Endothelial cell of umbilical vein (primary cell): Measurements from ENCODE around the gene LRFN2. TPM values are rescaled to one million over a fixed set of nuclear protein-coding genes. Genes with fewer than 3 reads are reported as not detected.

Experiments
- BruUV-seq: library from RNA; stranded (reverse); fragments of 400-500 nt; replicated peaks from 2 replicates; lab custom pipeline; 2021; lab: Mats Ljungman, UMichigan
- CTCF ChIA-PET: fragments of 300-600, 350-600 bp; sonication (Branson Sonifier 250); formaldehyde crosslinking; loops from one replicate; lab custom pipeline; 2021; ENCODE audit warnings: antibody characterized with exemption, inconsistent platforms; lab: Charles Lee
- POLR2A ChIA-PET: fragments of 300-600, 350-600 bp; sonication (Branson Sonifier 250); formaldehyde crosslinking; loops from one replicate; lab custom pipeline; 2021; ENCODE audit warnings: antibody characterized with exemption, inconsistent platforms; lab: Charles Lee
- DNase-seq: peaks from one replicate; pipeline ENCODE4 v3.0.0-alpha.2; 2011; ENCODE audit warnings: low read depth, low spot score
- FAIRE-seq: peaks from 2 replicates; lab custom pipeline; 2011; peaks lifted over from hg19 to GRCh38; lab: Jason Lieb, UNC
- H2AFZ ChIP-seq: 2 replicates; pipeline ENCODE4 v1.6.0; 2012; ENCODE audit warnings: low read depth, low read length, control low read depth, inconsistent platforms
- H3K27ac ChIP-seq: 2 replicates; pipeline ENCODE4 v1.5.1; 2011; ENCODE audit warnings: low read depth, mild to moderate bottlenecking, control low read depth, low read length, moderate library complexity; ENCODE audit not compliant: insufficient read depth
- H3K27me3 ChIP-seq, 2 experiments: 2 replicates each; pipeline versions ENCODE4 v1.6.0 to v1.6.1; 2011; ENCODE audit warnings: low read length in 2 of 2, mixed read lengths in 1 of 2; ENCODE audit not compliant: control insufficient read depth in 2 of 2, insufficient read depth in 2 of 2
- H3K36me3 ChIP-seq, 2 experiments: 2 replicates in 1 of 2; 3 replicates in 1 of 2; pipeline ENCODE4 v1.5.1; 2011; ENCODE audit warnings: low read length in 2 of 2, mild to moderate bottlenecking in 1 of 2, moderate library complexity in 1 of 2; ENCODE audit not compliant: control insufficient read depth in 2 of 2, insufficient read depth in 2 of 2; ENCODE audit errors: extremely low read depth in 1 of 2
- H3K4me1 ChIP-seq: 3 replicates; pipeline ENCODE4 v1.5.1; 2011; ENCODE audit warnings: mild to moderate bottlenecking, low read length; ENCODE audit not compliant: control insufficient read depth, insufficient read depth; ENCODE audit errors: extremely low read depth
- H3K4me2 ChIP-seq: 2 replicates; pipeline ENCODE4 v1.6.1; 2011; ENCODE audit warnings: low read length, control low read depth, mixed read lengths; ENCODE audit not compliant: insufficient read depth
- H3K4me3 ChIP-seq, 3 experiments: fragments of 200-600 bp in 1 of 3; sonication (generic), shearing (Covaris generic) in 1 of 3; replicated peaks in 1 of 3; 2 replicates each; pipeline ENCODE4 v1.5.1; 2011 to 2016; ENCODE audit warnings: control low read depth in 3 of 3, low read length in 3 of 3, mild to moderate bottlenecking in 2 of 3, inconsistent platforms in 1 of 3, low read depth in 1 of 3, moderate library complexity in 1 of 3; ENCODE audit not compliant: insufficient read depth in 1 of 3
- H3K79me2 ChIP-seq: 2 replicates; pipeline ENCODE4 v1.6.0; 2012; ENCODE audit warnings: low read length, inconsistent platforms; ENCODE audit not compliant: control insufficient read depth, insufficient read depth
- H3K9ac ChIP-seq: replicated peaks from 2 replicates; pipeline ENCODE3; 2011; ENCODE audit warnings: low read length, control low read depth; ENCODE audit not compliant: insufficient read depth; ENCODE audit errors: extremely low read depth
- H3K9me1 ChIP-seq: replicated peaks from 3 replicates; pipeline ENCODE4 v1.6.0; 2011; ENCODE audit warnings: mild to moderate bottlenecking, low read length; ENCODE audit not compliant: control insufficient read depth, insufficient read depth; ENCODE audit errors: extremely low read depth
- H3K9me3 ChIP-seq: replicated peaks from 2 replicates; pipeline ENCODE4 v1.5.1; 2012; ENCODE audit warnings: low read length, inconsistent platforms; ENCODE audit not compliant: control insufficient read depth, insufficient read depth
- H4K20me1 ChIP-seq: replicated peaks from 2 replicates; pipeline ENCODE3; 2011; ENCODE audit warnings: mild to moderate bottlenecking, low read length; ENCODE audit not compliant: control insufficient read depth, insufficient read depth; ENCODE audit errors: extremely low read depth
- CTCF ChIP-seq, 2 donors: IDR thresholded peaks; 1 replicate in 1 of 2; 2 replicates in 1 of 2; pipeline ENCODE4 v1.5.1; 2011; ENCODE audit warnings: low read length in 2 of 2, mild to moderate bottlenecking in 2 of 2, moderate library complexity in 2 of 2, control low read depth in 1 of 2, inconsistent platforms in 1 of 2, low read depth in 1 of 2; ENCODE audit not compliant: insufficient read depth in 1 of 2; ENCODE audit errors: extremely low read depth in 1 of 2
- FOS ChIP-seq: IDR thresholded peaks from 2 replicates; pipeline ENCODE4 v1.6.1; 2011; ENCODE audit warnings: mild to moderate bottlenecking, low read length, moderate library complexity, borderline replicate concordance; ENCODE audit not compliant: insufficient read depth
- GATA2 ChIP-seq: IDR thresholded peaks from 2 replicates; pipeline ENCODE4 v1.7.0; 2011; ENCODE audit warnings: low read depth, mild to moderate bottlenecking, moderate library complexity, mixed read lengths, low read length; ENCODE audit not compliant: insufficient read length, insufficient read depth
- JUN ChIP-seq: IDR thresholded peaks from 2 replicates; pipeline ENCODE4 v1.6.1; 2011; ENCODE audit warnings: borderline replicate concordance, low read depth; ENCODE audit not compliant: insufficient read length, insufficient read depth
- MYC ChIP-seq: IDR thresholded peaks from one replicate; pipeline ENCODE4 v1.6.1; 2011; ENCODE audit warnings: mild to moderate bottlenecking, low read depth, low read length
- POLR2A ChIP-seq: IDR thresholded peaks from 2 replicates; pipeline ENCODE4 v1.6.1; 2012; ENCODE audit warnings: low read depth, mild to moderate bottlenecking, control low read depth, low read length
- POLR2AphosphoS5 ChIP-seq: IDR thresholded peaks from 2 replicates; pipeline ENCODE4 v1.6.1; 2012; ENCODE audit warnings: low read depth, mild to moderate bottlenecking, control low read depth, low read length, moderate library complexity; ENCODE audit not compliant: insufficient read depth
- dilution Hi-C: fragments of 300-500 bp; cut with MboI; formaldehyde crosslinking; loops from one replicate; pipeline ENCODE4 v1.15.0; 2019; ENCODE audit warnings: low sequenced_read_pairs; ENCODE audit not compliant: extremely low pct_ligation_motif_present
- intact Hi-C: fragments of 100-400 bp; cut with micrococcal nuclease; formaldehyde crosslinking; loops from one replicate; pipeline ENCODE4 v1.10.0; 2022
- polyA plus RNA-seq, 4 experiments: library from polyadenylated mRNA; depleted of rRNA in 3 of 4; stranded (reverse) in 3 of 4; unstranded in 1 of 4; fragments of >200 nt; gene quantifications; 2 replicates each; pipeline versions ENCODE4 v1.2.1 to v1.2.3, GENCODE V29; 2011 to 2012; ENCODE audit warnings: missing spikeins in 1 of 4
- total RNA-seq: library from RNA; stranded (reverse); gene quantifications from 2 replicates; pipeline ENCODE4 v1.2.3, GENCODE V29; 2021

Gene LRFN2
- total and polyA plus RNA-seq, 2 donors (not counting 3 experiments of a cell fraction or from before 2014, with no cell fraction given), result not detected

GRCh38 chr6:40352527-40353170 lies 234.5 kb downstream of the LRFN2 start:
- no peaks in the 10 kb centered on the region for H3K79me2 ChIP-seq
- no peaks in the 10 kb centered on the region for H3K9me1 ChIP-seq
- DNase-seq, result no peak
- no peaks in the 10 kb centered on the region for H4K20me1 ChIP-seq
- dilution Hi-C loops, result no loop called here
- H3K4me1 ChIP-seq, result no peaks in the 10 kb centered on the region
- no peaks in the 10 kb centered on the region for H3K9me3 ChIP-seq
- no peak overlapping the region for H3K4me3 ChIP-seq
- no peak overlapping the region for H3K9ac ChIP-seq
- no peaks in the 10 kb centered on the region for H3K36me3 ChIP-seq
- H2AFZ ChIP-seq, result no peak overlapping the region
- POLR2A ChIA-PET, result no interaction called here
- TF ChIP-seq CTCF (IDR thresholded peaks at IDR 0.05; ENCODE audit: extremely low read depth in 1 of 2, insufficient read depth in 1 of 2, low read depth in 1 of 2, low read length in 2 of 2) (no peak), GATA2 (no peak), FOS (no peak), JUN (no peak), POLR2AphosphoS5 (no peak), POLR2A (no peak), MYC (no peak)
- intact Hi-C loops, result no loop called here
- CTCF ChIA-PET, result no interaction called here
- H3K4me2 ChIP-seq, result no peak overlapping the region
- no peak for FAIRE-seq
- no TSS peak for BruUV-seq
- H3K27me3 ChIP-seq, result no peaks in the 10 kb centered on the region
- H3K27ac ChIP-seq, result no peak overlapping the region
